HCT116 (cell line): Measurements from ENCODE around the gene AP4S1. TPM values are rescaled to one million over a fixed set of nuclear protein-coding genes. Genes with fewer than 3 reads are reported as not detected.

Source experiments
- ATAC-seq: fragments of 200-7000 bp; cut with Tn5 transposase; 2 replicates; pipeline ENCODE4 v1.9.1; 2020; ENCODE audit warnings: mild to moderate bottlenecking, moderate library complexity
- BruUV-seq: library from RNA; stranded (reverse); fragments of 400-500 nt; replicated peaks from 2 replicates; lab custom pipeline; 2021; lab: Mats Ljungman, UMichigan
- CTCF ChIA-PET: fragments of 300-600 bp; sonication (Branson Sonifier 250); formaldehyde crosslinking; loops from one replicate; lab custom pipeline; 2021; ENCODE audit warnings: antibody characterized with exemption; lab: Charles Lee
- POLR2A ChIA-PET: fragments of 300-600, 350-600 bp; sonication (Branson Sonifier 250); formaldehyde crosslinking; loops from one replicate; lab custom pipeline; 2021; ENCODE audit warnings: antibody characterized with exemption; lab: Charles Lee
- RAD21 ChIA-PET, 2 experiments: fragments of 300-600 bp; sonication (Branson Sonifier 250); formaldehyde crosslinking; loops; one replicate each; lab custom pipeline; 2023; ENCODE audit warnings: low total read pairs in 2 of 2; ENCODE audit not compliant: uncharacterized antibody in 2 of 2, unreplicated experiment in 2 of 2, low non-redundant PET in 1 of 2; lab: Charles Lee
- DNase-seq: peaks from one replicate; pipeline ENCODE4 v3.0.0-alpha.2; 2010; ENCODE audit warnings: low read depth, low spot score
- H2AFZ ChIP-seq: fragments of 200-600 bp; shearing (Covaris generic), sonication (generic); 2 replicates; pipeline ENCODE4 v1.6.1; 2017; ENCODE audit warnings: low read depth, mixed run types, mixed read lengths, antibody characterized with exemption, low read length; ENCODE audit not compliant: poor library complexity, severe bottlenecking
- H3K27ac ChIP-seq: 2 replicates; pipeline ENCODE4 v1.5.1; 2012; ENCODE audit warnings: low read depth, low read length
- H3K27me3 ChIP-seq: fragments of 200-600 bp; sonication (generic); 2 replicates; pipeline ENCODE4 v1.6.1; 2016; ENCODE audit warnings: mixed run types, low read length, mixed read lengths; ENCODE audit not compliant: insufficient read depth
- H3K36me3 ChIP-seq, 2 experiments: fragments of 200-500 bp in 1 of 2; fragments of 200-600 bp in 1 of 2; sonication (Bioruptor generic) in 1 of 2; sonication (generic) in 1 of 2; 2 replicates each; pipeline versions ENCODE4 v1.5.1 to v1.6.1; 2014 to 2016; ENCODE audit warnings: low read length in 2 of 2, inconsistent platforms in 1 of 2, mixed read lengths in 1 of 2, mixed run types in 1 of 2; ENCODE audit not compliant: insufficient read depth in 2 of 2, control insufficient read depth in 1 of 2
- H3K4me1 ChIP-seq, 2 experiments: fragments of 200-600 bp in 1 of 2; sonication (generic) in 1 of 2; 2 replicates each; pipeline versions ENCODE4 v1.5.1 to v1.6.1; 2012 to 2017; ENCODE audit warnings: low read length in 2 of 2, inconsistent platforms in 1 of 2, mild to moderate bottlenecking in 1 of 2, mixed read lengths in 1 of 2, mixed run types in 1 of 2, moderate library complexity in 1 of 2; ENCODE audit not compliant: insufficient read depth in 2 of 2, control insufficient read depth in 1 of 2
- H3K4me2 ChIP-seq: fragments of 200-600 bp; sonication (generic); 2 replicates; pipeline ENCODE4 v1.6.1; 2017; ENCODE audit warnings: mixed run types, low read length, mixed read lengths
- H3K4me3 ChIP-seq, 2 experiments: fragments of 200-600 bp in 1 of 2; sonication (generic) in 1 of 2; replicated peaks in 1 of 2; 2 replicates each; pipeline ENCODE4 v1.5.1; 2011 to 2016; ENCODE audit warnings: low read length in 2 of 2, control low read depth in 1 of 2, low read depth in 1 of 2, mild to moderate bottlenecking in 1 of 2, mixed read lengths in 1 of 2, mixed run types in 1 of 2
- H3K79me2 ChIP-seq: fragments of 200-600 bp; sonication (generic); 2 replicates; pipeline ENCODE4 v1.6.1; 2017; ENCODE audit warnings: mild to moderate bottlenecking, mixed run types, low read length, moderate library complexity, mixed read lengths; ENCODE audit not compliant: insufficient read depth
- H3K9ac ChIP-seq: fragments of 200-600 bp; sonication (generic); 2 replicates; pipeline ENCODE4 v1.6.1; 2016; ENCODE audit warnings: low read length, mixed read lengths
- H3K9me2 ChIP-seq: fragments of 200-600 bp; sonication (generic), shearing (Covaris generic); 2 replicates; pipeline ENCODE4 v1.6.1; 2017; ENCODE audit warnings: mixed run types, mild to moderate bottlenecking, moderate library complexity; ENCODE audit not compliant: insufficient read depth
- H3K9me3 ChIP-seq, 2 experiments: fragments of 200-500 bp in 1 of 2; fragments of 200-600 bp in 1 of 2; sonication (Bioruptor generic) in 1 of 2; sonication (generic) in 1 of 2; 2 replicates each; pipeline ENCODE4 v1.6.1; 2014 to 2017; ENCODE audit warnings: low read length in 2 of 2, mixed read lengths in 2 of 2, inconsistent platforms in 1 of 2, low read depth in 1 of 2, mild to moderate bottlenecking in 1 of 2, mixed run types in 1 of 2, moderate library complexity in 1 of 2; ENCODE audit not compliant: control insufficient read depth in 1 of 2, insufficient read depth in 1 of 2
- H4K20me1 ChIP-seq: fragments of 200-600 bp; sonication (generic), shearing (Covaris generic); 2 replicates; pipeline ENCODE4 v1.6.1; 2017; ENCODE audit warnings: mixed run types, mild to moderate bottlenecking, moderate library complexity; ENCODE audit not compliant: insufficient read depth
- CBX3 ChIP-seq: IDR thresholded peaks from 2 replicates; pipeline ENCODE4 v1.6.1; 2012; ENCODE audit warnings: low read depth
- CEBPB ChIP-seq: IDR thresholded peaks from 2 replicates; pipeline ENCODE4 v1.6.1; 2012; ENCODE audit warnings: low read depth
- ELF1 ChIP-seq: IDR thresholded peaks from 2 replicates; pipeline ENCODE4 v1.6.1; 2012; ENCODE audit warnings: low read depth, borderline replicate concordance
- JUND ChIP-seq: IDR thresholded peaks from 2 replicates; pipeline ENCODE4 v1.6.1; 2012
- POLR2A ChIP-seq: IDR thresholded peaks from 2 replicates; pipeline ENCODE4 v1.7.0; 2011; ENCODE audit warnings: borderline replicate concordance; ENCODE audit not compliant: insufficient read depth, insufficient read length; ENCODE audit errors: extremely low read depth
- POLR2AphosphoS5 ChIP-seq: IDR thresholded peaks from 2 replicates; pipeline ENCODE4 v1.6.1; 2011; ENCODE audit warnings: mild to moderate bottlenecking, low read depth, low read length, moderate library complexity
- SP1 ChIP-seq: IDR thresholded peaks from 2 replicates; pipeline ENCODE4 v1.6.1; 2012; ENCODE audit warnings: low read depth
- SRF ChIP-seq: IDR thresholded peaks from 2 replicates; pipeline ENCODE4 v1.6.1; 2012; ENCODE audit warnings: low read depth
- TCF7L2 ChIP-seq: IDR thresholded peaks from 2 replicates; pipeline ENCODE4 v1.7.0; 2011; ENCODE audit warnings: borderline replicate concordance, inconsistent platforms; ENCODE audit not compliant: insufficient read depth, insufficient read length; ENCODE audit errors: extremely low read depth
- YY1 ChIP-seq: IDR thresholded peaks from 2 replicates; pipeline ENCODE4 v1.6.1; 2011; ENCODE audit warnings: low read length, low read depth, moderate library complexity, mild to moderate bottlenecking; ENCODE audit not compliant: insufficient replicate concordance; ENCODE audit errors: extremely low read depth
- ZFX ChIP-seq: fragments of 450-650 bp; IDR thresholded peaks from 2 replicates; pipeline ENCODE4 v1.6.1; 2017
- ZNF274 ChIP-seq: fragments of 200-500 bp; sonication (Bioruptor generic); IDR thresholded peaks from 2 replicates; pipeline ENCODE4 v1.6.1; 2014; ENCODE audit warnings: mild to moderate bottlenecking, low read depth, low read length, inconsistent platforms
- intact Hi-C: fragments of 100-400 bp; cut with micrococcal nuclease; formaldehyde crosslinking; loops from 2 replicates; pipeline ENCODE4 v1.10.0; 2022
- total RNA-seq: library from RNA; stranded (reverse); gene quantifications from one replicate; pipeline ENCODE4 v1.2.1, GENCODE V29; 2021; ENCODE audit not compliant: unreplicated experiment
- TF ChIP-seq, protein P1 (sequence below), 3 experiments: fragments of 200-600 bp in 1 of 3; sonication (generic) in 1 of 3; IDR thresholded peaks in 2 of 3; conservative IDR thresholded peaks in 1 of 3; 2 replicates each; pipeline ENCODE4 v1.5.1; 2012 to 2017; ENCODE audit warnings: low read depth in 2 of 3, low read length in 2 of 3, antibody characterized with exemption in 1 of 3, borderline replicate concordance in 1 of 3, control low read depth in 1 of 3, mild to moderate bottlenecking in 1 of 3, mixed read lengths in 1 of 3, mixed run types in 1 of 3, moderate library complexity in 1 of 3; ENCODE audit not compliant: insufficient read depth in 1 of 3
- TF ChIP-seq, protein P2 (sequence below): IDR thresholded peaks from 2 replicates; pipeline ENCODE4 v1.6.1; 2012; ENCODE audit warnings: low read depth
- TF ChIP-seq, protein P3 (sequence below): IDR thresholded peaks from 2 replicates; pipeline ENCODE4 v1.6.1; 2012

Gene AP4S1
- total RNA-seq, 1 experiment from 2014 or later, result 5.0 TPM

DNA sequence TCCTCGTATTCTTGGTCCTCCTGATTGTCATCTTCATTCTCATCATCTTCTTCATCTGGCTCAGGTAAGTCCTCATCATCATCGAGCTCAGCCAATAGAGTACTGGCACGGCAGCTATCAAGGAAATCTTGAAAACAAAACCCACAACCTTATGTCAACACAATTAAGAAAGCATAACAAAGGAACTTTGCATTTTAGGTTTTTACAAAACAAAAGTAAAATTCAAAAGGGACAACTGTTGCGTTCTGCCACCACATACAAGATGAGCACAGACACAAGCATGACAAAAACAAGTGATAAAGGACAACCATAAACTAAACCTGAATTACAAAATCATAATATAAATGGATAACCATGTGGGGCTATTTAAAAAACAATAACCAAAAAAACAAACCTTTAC, 97.5 kb downstream of the AP4S1 start:
- Histone ChIP-seq H3K4me2 (no peak overlapping the region), H3K4me1 (no peaks in the 10 kb centered on the region), H3K36me3 (peaks cover 42 to 47% of the 10 kb centered on the region in 2 experiments), H3K27ac (no peak overlapping the region), H3K4me3 (no peak overlapping the region), H3K27me3 (no peaks in the 10 kb centered on the region), H3K9me2 (no peaks in the 10 kb centered on the region), H3K79me2 (peaks cover 9% of the 10 kb centered on the region; the same call in 1 of the 2 replicates), H2AFZ (no peak overlapping the region), H3K9me3 (no peaks in the 10 kb centered on the region), H4K20me1 (no peaks in the 10 kb centered on the region), H3K9ac (no peak overlapping the region)
- BruUV-seq, result no TSS peak
- intact Hi-C loops, result no loop called here
- DNase-seq (no peak), ATAC-seq (no peak)
- POLR2A ChIA-PET, result no interaction called here
- CTCF ChIA-PET, result no interaction called here
- TF ChIP-seq, protein P1, sequence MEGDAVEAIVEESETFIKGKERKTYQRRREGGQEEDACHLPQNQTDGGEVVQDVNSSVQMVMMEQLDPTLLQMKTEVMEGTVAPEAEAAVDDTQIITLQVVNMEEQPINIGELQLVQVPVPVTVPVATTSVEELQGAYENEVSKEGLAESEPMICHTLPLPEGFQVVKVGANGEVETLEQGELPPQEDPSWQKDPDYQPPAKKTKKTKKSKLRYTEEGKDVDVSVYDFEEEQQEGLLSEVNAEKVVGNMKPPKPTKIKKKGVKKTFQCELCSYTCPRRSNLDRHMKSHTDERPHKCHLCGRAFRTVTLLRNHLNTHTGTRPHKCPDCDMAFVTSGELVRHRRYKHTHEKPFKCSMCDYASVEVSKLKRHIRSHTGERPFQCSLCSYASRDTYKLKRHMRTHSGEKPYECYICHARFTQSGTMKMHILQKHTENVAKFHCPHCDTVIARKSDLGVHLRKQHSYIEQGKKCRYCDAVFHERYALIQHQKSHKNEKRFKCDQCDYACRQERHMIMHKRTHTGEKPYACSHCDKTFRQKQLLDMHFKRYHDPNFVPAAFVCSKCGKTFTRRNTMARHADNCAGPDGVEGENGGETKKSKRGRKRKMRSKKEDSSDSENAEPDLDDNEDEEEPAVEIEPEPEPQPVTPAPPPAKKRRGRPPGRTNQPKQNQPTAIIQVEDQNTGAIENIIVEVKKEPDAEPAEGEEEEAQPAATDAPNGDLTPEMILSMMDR (IDR thresholded peaks at IDR 0.05 in 2 of 3, conservative IDR thresholded peaks at IDR 0.05 in 1 of 3; ENCODE audit: borderline replicate concordance in 1 of 3, insufficient read depth in 1 of 3, low read depth in 2 of 3, low read length in 2 of 3), result no peak
- TF ChIP-seq POLR2A (no peak), YY1 (no peak), ZFX (no peak), CBX3 (no peak), SRF (no peak), JUND (no peak), POLR2AphosphoS5 (no peak), CEBPB (no peak), ELF1 (no peak), TCF7L2 (no peak), SP1 (no peak), ZNF274 (no peak)
- TF ChIP-seq, protein P2, sequence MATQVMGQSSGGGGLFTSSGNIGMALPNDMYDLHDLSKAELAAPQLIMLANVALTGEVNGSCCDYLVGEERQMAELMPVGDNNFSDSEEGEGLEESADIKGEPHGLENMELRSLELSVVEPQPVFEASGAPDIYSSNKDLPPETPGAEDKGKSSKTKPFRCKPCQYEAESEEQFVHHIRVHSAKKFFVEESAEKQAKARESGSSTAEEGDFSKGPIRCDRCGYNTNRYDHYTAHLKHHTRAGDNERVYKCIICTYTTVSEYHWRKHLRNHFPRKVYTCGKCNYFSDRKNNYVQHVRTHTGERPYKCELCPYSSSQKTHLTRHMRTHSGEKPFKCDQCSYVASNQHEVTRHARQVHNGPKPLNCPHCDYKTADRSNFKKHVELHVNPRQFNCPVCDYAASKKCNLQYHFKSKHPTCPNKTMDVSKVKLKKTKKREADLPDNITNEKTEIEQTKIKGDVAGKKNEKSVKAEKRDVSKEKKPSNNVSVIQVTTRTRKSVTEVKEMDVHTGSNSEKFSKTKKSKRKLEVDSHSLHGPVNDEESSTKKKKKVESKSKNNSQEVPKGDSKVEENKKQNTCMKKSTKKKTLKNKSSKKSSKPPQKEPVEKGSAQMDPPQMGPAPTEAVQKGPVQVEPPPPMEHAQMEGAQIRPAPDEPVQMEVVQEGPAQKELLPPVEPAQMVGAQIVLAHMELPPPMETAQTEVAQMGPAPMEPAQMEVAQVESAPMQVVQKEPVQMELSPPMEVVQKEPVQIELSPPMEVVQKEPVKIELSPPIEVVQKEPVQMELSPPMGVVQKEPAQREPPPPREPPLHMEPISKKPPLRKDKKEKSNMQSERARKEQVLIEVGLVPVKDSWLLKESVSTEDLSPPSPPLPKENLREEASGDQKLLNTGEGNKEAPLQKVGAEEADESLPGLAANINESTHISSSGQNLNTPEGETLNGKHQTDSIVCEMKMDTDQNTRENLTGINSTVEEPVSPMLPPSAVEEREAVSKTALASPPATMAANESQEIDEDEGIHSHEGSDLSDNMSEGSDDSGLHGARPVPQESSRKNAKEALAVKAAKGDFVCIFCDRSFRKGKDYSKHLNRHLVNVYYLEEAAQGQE, result no peak
- TF ChIP-seq, protein P3, sequence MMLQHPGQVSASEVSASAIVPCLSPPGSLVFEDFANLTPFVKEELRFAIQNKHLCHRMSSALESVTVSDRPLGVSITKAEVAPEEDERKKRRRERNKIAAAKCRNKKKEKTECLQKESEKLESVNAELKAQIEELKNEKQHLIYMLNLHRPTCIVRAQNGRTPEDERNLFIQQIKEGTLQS, result no peak
- RAD21 ChIA-PET, result no interaction called here
